ENCODE measurements around the gene RPS15. TPM values are rescaled to one million over a fixed set of nuclear protein-coding genes. Genes with fewer than 3 reads are reported as not detected.

RPS15 gene
- polyA plus RNA-seq, 1 of the 3 experiments (the other 2 are of a cell fraction) = 3,749 TPM

GRCh38 chr19:1408300-1409203, 29.6 kb upstream of the RPS15 start:
- H3K36me3 ChIP-seq (replicated peaks in 1 of 2; ENCODE audit: control insufficient read depth in 1 of 2, insufficient read depth in 2 of 2, low read length in 1 of 2) = peaks cover 0 to 10% of the 10 kb centered on the region in 2 experiments
- H3K27ac ChIP-seq (ENCODE audit: low read depth in 2 of 2, low read length in 1 of 2) = peak overlapping the region; percentile 70 to 82
- POLR2A ChIA-PET = interaction anchor here (0.6 to 1.4 kb wide), 3 partner anchors 12 to 139 kb away, joined by 3 to 5 read pairs (median 3); partner anchors contain the start of gene CIRBP
- peaks cover 13% of the 10 kb centered on the region for H3F3A ChIP-seq (replicated peaks; ENCODE audit: insufficient read depth)
- peak; percentile 71 for DNase-seq
- WGBS (ENCODE audit: low lambda C conversion rate) = 3% methylated on average over 12 of the region's 69 CpGs
- H3K4me2 ChIP-seq = peak overlapping the region; percentile 99
- no peaks in the 10 kb centered on the region for H3K9me2 ChIP-seq
- H3K9ac ChIP-seq = peak overlapping the region; percentile 95
- peaks cover 59% of the 10 kb centered on the region for H3K79me2 ChIP-seq (ENCODE audit: insufficient read depth)
- CTCF ChIA-PET = interaction anchor here (1.0 to 2.2 kb wide), 5 partner anchors 10 to 92 kb away, joined by 3 to 8 read pairs (median 4); no protein-coding TSS in a partner anchor
- H3K27me3 ChIP-seq (ENCODE audit: insufficient read depth) = no peaks in the 10 kb centered on the region
- peaks cover 6 to 29% of the 10 kb centered on the region in 2 experiments; a peak in 2 of 4 replicates for H3K4me1 ChIP-seq (ENCODE audit: control insufficient read depth in 1 of 2, insufficient read depth in 2 of 2, low read depth in 1 of 2, low read length in 1 of 2)
- H3K4me3 ChIP-seq (ENCODE audit: low read depth in 2 of 2, low read length in 1 of 2) = peak overlapping the region; percentile 83 to 86
- H2AFZ ChIP-seq (ENCODE audit: low read depth) = no peak overlapping the region
- no peaks in the 10 kb centered on the region for H3K9me3 ChIP-seq
- peaks cover 51% of the 10 kb centered on the region for H4K20me1 ChIP-seq (ENCODE audit: insufficient read depth)
- TF ChIP-seq GATA2 (CRISPR knock-in tag; IDR thresholded peaks at IDR 0.05) (no peak), RXRA (IDR thresholded peaks at IDR 0.05; ENCODE audit: borderline replicate concordance, low read depth) (no peak), FOXM1 (IDR thresholded peaks at IDR 0.05; ENCODE audit: low read depth) (no peak), FOSL2 (IDR thresholded peaks at IDR 0.05; ENCODE audit: borderline replicate concordance, low read depth) (no peak), TCF12 (IDR thresholded peaks at IDR 0.05) (no peak), FOXJ3 (CRISPR knock-in tag; IDR thresholded peaks at IDR 0.05) (no peak), USF1 (IDR thresholded peaks at IDR 0.05; ENCODE audit: borderline replicate concordance, low read depth) (no peak), EP300 (IDR thresholded peaks at IDR 0.05; ENCODE audit: borderline replicate concordance in 1 of 2, low read depth in 1 of 2, low read length in 1 of 2) (no peak), GABPA (IDR thresholded peaks at IDR 0.05; ENCODE audit: low read depth) (no peak; the same call in 1 of the 2 replicates), MXI1 (IDR thresholded peaks at IDR 0.05; ENCODE audit: low read depth, low read length) (peak; percentile 79), TAF1 (IDR thresholded peaks at IDR 0.05; ENCODE audit: borderline replicate concordance, low read depth, low read length) (no peak), NRF1 (IDR thresholded peaks at IDR 0.05; ENCODE audit: low read depth, low read length) (no peak), IRF3 (IDR thresholded peaks at IDR 0.05; ENCODE audit: low read depth, low read length) (no peak), SMC3 (IDR thresholded peaks at IDR 0.05; ENCODE audit: low read depth, low read length) (no peak), EZH2phosphoT487 (IDR thresholded peaks at IDR 0.05; ENCODE audit: borderline replicate concordance, low read depth) (no peak), NFIC (IDR thresholded peaks at IDR 0.05; ENCODE audit: borderline replicate concordance) (no peak)
- TF ChIP-seq, protein P1, sequence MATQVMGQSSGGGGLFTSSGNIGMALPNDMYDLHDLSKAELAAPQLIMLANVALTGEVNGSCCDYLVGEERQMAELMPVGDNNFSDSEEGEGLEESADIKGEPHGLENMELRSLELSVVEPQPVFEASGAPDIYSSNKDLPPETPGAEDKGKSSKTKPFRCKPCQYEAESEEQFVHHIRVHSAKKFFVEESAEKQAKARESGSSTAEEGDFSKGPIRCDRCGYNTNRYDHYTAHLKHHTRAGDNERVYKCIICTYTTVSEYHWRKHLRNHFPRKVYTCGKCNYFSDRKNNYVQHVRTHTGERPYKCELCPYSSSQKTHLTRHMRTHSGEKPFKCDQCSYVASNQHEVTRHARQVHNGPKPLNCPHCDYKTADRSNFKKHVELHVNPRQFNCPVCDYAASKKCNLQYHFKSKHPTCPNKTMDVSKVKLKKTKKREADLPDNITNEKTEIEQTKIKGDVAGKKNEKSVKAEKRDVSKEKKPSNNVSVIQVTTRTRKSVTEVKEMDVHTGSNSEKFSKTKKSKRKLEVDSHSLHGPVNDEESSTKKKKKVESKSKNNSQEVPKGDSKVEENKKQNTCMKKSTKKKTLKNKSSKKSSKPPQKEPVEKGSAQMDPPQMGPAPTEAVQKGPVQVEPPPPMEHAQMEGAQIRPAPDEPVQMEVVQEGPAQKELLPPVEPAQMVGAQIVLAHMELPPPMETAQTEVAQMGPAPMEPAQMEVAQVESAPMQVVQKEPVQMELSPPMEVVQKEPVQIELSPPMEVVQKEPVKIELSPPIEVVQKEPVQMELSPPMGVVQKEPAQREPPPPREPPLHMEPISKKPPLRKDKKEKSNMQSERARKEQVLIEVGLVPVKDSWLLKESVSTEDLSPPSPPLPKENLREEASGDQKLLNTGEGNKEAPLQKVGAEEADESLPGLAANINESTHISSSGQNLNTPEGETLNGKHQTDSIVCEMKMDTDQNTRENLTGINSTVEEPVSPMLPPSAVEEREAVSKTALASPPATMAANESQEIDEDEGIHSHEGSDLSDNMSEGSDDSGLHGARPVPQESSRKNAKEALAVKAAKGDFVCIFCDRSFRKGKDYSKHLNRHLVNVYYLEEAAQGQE (IDR thresholded peaks at IDR 0.05; ENCODE audit: low read depth, low read length) = no peak
- TF ChIP-seq, protein P2, sequence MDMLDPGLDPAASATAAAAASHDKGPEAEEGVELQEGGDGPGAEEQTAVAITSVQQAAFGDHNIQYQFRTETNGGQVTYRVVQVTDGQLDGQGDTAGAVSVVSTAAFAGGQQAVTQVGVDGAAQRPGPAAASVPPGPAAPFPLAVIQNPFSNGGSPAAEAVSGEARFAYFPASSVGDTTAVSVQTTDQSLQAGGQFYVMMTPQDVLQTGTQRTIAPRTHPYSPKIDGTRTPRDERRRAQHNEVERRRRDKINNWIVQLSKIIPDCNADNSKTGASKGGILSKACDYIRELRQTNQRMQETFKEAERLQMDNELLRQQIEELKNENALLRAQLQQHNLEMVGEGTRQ (IDR thresholded peaks at IDR 0.05; ENCODE audit: borderline replicate concordance, low read depth, low read length) = no peak
- TF ChIP-seq, protein P3, sequence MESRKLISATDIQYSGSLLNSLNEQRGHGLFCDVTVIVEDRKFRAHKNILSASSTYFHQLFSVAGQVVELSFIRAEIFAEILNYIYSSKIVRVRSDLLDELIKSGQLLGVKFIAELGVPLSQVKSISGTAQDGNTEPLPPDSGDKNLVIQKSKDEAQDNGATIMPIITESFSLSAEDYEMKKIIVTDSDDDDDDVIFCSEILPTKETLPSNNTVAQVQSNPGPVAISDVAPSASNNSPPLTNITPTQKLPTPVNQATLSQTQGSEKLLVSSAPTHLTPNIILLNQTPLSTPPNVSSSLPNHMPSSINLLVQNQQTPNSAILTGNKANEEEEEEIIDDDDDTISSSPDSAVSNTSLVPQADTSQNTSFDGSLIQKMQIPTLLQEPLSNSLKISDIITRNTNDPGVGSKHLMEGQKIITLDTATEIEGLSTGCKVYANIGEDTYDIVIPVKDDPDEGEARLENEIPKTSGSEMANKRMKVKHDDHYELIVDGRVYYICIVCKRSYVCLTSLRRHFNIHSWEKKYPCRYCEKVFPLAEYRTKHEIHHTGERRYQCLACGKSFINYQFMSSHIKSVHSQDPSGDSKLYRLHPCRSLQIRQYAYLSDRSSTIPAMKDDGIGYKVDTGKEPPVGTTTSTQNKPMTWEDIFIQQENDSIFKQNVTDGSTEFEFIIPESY (IDR thresholded peaks at IDR 0.05; ENCODE audit: borderline replicate concordance, low read depth) = no peak
- TF ChIP-seq, protein P4, sequence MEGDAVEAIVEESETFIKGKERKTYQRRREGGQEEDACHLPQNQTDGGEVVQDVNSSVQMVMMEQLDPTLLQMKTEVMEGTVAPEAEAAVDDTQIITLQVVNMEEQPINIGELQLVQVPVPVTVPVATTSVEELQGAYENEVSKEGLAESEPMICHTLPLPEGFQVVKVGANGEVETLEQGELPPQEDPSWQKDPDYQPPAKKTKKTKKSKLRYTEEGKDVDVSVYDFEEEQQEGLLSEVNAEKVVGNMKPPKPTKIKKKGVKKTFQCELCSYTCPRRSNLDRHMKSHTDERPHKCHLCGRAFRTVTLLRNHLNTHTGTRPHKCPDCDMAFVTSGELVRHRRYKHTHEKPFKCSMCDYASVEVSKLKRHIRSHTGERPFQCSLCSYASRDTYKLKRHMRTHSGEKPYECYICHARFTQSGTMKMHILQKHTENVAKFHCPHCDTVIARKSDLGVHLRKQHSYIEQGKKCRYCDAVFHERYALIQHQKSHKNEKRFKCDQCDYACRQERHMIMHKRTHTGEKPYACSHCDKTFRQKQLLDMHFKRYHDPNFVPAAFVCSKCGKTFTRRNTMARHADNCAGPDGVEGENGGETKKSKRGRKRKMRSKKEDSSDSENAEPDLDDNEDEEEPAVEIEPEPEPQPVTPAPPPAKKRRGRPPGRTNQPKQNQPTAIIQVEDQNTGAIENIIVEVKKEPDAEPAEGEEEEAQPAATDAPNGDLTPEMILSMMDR (IDR thresholded peaks at IDR 0.05) = no peak

Data from SK-N-SH (cell line).